Fibroblast of peridontal ligament (primary cell): ENCODE results near the gene UTF1.

ENCODE experiments used
- DNase-seq: peaks from one replicate; pipeline ENCODE4 v3.0.0-alpha.2; 2010; ENCODE audit errors: extremely low read depth

The UTF1 gene

GRCh38 chr10:133247681-133248333, 17.8 kb downstream of the UTF1 start:
- DNase-seq, result no peak

- no peak for DNase-seq
Observed at GRCh38 chr10:133248334-133248715, 18.3 kb downstream of the UTF1 start.

- no peak for DNase-seq
Observed at GRCh38 chr10:133249094-133249780, 19.2 kb downstream of the UTF1 start.

GRCh38 chr10:133249975-133250754, 20.1 kb downstream of the UTF1 start:
- no peak for DNase-seq

GRCh38 chr10:133251388-133252222, 21.6 kb downstream of the UTF1 start:
- DNase-seq, result no peak

GRCh38 chr10:133252223-133252552, 22.2 kb downstream of the UTF1 start:
- no peak for DNase-seq

GRCh38 chr10:133253361-133253955, 23.4 kb downstream of the UTF1 start:
- DNase-seq, result no peak

- no peak for DNase-seq
Observed at GRCh38 chr10:133254421-133255120, 24.6 kb downstream of the UTF1 start.

- DNase-seq, result no peak
Observed at GRCh38 chr10:133255323-133255722, 25.3 kb downstream of the UTF1 start.

GRCh38 chr10:133257489-133258065, 27.6 kb downstream of the UTF1 start:
- DNase-seq, result peak; percentile 17

GRCh38 chr10:133258066-133258817, 28.2 kb downstream of the UTF1 start:
- DNase-seq, result no peak

- DNase-seq, result peak; percentile 100
Observed at GRCh38 chr10:133258818-133259601, 29.0 kb downstream of the UTF1 start.

- DNase-seq, result no peak
Observed at GRCh38 chr10:133259602-133259989, 29.6 kb downstream of the UTF1 start.

GRCh38 chr10:133260895-133261725, 31.1 kb downstream of the UTF1 start:
- peak; percentile 7 for DNase-seq

GRCh38 chr10:133261726-133262325, 31.8 kb downstream of the UTF1 start:
- peak; percentile 30 for DNase-seq

GRCh38 chr10:133262696-133263095, 32.7 kb downstream of the UTF1 start:
- DNase-seq, result no peak

GRCh38 chr10:133263674-133264073, 33.7 kb downstream of the UTF1 start:
- no peak for DNase-seq

GRCh38 chr10:133264461-133264860, 34.4 kb downstream of the UTF1 start:
- DNase-seq, result no peak
